Measurements from ENCODE around the gene CCDC54. TPM values are rescaled to one million over a fixed set of nuclear protein-coding genes. Genes with fewer than 3 reads are reported as not detected.

CCDC54 gene
- total RNA-seq, 1 donor from 2014 or later: not detected

DNA sequence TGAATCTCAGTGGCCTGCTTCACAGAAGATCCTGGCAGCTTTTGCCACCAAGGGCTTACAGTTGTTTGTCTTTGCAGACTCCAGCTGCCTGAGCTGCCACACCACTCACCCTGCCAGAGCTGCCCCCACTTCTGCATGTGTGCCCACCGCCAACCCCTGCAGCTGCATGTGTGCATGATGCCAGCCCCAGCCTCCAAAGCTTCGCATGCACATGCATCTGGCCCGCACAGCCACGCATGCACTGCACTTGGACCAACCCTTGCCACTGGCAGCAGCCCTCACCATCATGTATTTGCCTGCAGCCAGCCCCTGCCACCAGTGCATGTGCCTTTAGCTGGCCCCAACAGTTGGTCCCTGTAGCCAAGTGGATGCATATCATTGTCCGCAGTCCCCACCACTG is 31.3 kb downstream of the CCDC54 start:
- Histone ChIP-seq H3K27ac (no peak overlapping the region), H3K27me3 (no peaks in the 10 kb centered on the region), H3K4me3 (no peak overlapping the region), H3K9me3 (no peaks in the 10 kb centered on the region), H3K4me1 (no peaks in the 10 kb centered on the region), H3K36me3 (no peaks in the 10 kb centered on the region)
- ATAC-seq: no peak
- intact Hi-C loops (cut with DNase I): no loop called here
- DNase-seq: no peak
- TF ChIP-seq, protein P1, sequence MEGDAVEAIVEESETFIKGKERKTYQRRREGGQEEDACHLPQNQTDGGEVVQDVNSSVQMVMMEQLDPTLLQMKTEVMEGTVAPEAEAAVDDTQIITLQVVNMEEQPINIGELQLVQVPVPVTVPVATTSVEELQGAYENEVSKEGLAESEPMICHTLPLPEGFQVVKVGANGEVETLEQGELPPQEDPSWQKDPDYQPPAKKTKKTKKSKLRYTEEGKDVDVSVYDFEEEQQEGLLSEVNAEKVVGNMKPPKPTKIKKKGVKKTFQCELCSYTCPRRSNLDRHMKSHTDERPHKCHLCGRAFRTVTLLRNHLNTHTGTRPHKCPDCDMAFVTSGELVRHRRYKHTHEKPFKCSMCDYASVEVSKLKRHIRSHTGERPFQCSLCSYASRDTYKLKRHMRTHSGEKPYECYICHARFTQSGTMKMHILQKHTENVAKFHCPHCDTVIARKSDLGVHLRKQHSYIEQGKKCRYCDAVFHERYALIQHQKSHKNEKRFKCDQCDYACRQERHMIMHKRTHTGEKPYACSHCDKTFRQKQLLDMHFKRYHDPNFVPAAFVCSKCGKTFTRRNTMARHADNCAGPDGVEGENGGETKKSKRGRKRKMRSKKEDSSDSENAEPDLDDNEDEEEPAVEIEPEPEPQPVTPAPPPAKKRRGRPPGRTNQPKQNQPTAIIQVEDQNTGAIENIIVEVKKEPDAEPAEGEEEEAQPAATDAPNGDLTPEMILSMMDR (IDR thresholded peaks at IDR 0.05): no peak

DNA sequence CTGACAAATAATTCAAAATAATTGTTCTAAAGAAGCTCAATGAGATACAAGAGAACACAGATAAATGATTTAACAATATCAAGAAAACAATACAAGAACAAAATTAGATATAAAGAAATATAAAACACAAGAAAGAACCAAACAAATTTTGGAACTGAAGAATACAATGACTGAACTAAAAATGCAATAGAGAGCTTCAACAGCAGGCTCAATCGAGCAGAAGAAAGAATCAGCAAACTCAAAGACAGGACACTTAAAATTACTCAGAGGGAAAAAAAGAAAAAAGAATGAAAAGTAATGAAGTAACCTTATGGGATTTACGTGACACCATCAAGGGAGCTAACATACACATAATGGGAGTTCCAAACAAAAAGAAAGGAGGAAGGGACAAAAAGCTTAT is 32.1 kb downstream of the CCDC54 start:
- intact Hi-C loops (cut with DNase I): no loop called here

DNA sequence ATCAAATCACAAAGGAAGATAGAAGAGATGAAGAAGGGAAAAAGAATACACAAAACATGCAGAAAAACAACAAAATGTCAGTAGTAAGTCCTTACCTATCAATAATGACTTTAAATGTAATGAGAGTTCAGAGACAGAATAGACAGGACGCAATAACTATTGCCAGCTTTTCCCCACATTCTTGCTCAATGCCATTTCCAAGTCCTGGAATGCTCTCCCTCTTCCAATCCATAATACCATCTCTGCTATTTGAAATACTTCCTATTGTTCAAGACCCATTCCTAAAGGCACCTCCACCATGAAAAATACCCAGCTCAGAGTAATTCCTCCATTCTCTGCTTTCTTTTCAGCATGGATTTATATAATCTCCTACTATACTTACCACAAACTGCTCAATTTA is 33.4 kb downstream of the CCDC54 start:
- H3K27me3 ChIP-seq: no peaks in the 10 kb centered on the region
- no peak overlapping the region for H3K27ac ChIP-seq
- H3K4me3 ChIP-seq: no peak overlapping the region
- no peaks in the 10 kb centered on the region for H3K36me3 ChIP-seq
- intact Hi-C loops (cut with DNase I): no loop called here
- DNase-seq: no peak
- H3K4me1 ChIP-seq: no peaks in the 10 kb centered on the region
- TF ChIP-seq, protein P1 (IDR thresholded peaks at IDR 0.05): no peak
- ATAC-seq: no peak
- no peaks in the 10 kb centered on the region for H3K9me3 ChIP-seq

More for the DNA sequence above, 32.1 kb downstream of the CCDC54 start:
- Histone ChIP-seq H3K9me3 (no peaks in the 10 kb centered on the region), H3K4me3 (no peak overlapping the region), H3K27me3 (no peaks in the 10 kb centered on the region), H3K4me1 (no peaks in the 10 kb centered on the region), H3K27ac (no peak overlapping the region), H3K36me3 (no peaks in the 10 kb centered on the region)
- TF ChIP-seq, protein P1 (IDR thresholded peaks at IDR 0.05): no peak
- DNase-seq (no peak), ATAC-seq (no peak)

DNA sequence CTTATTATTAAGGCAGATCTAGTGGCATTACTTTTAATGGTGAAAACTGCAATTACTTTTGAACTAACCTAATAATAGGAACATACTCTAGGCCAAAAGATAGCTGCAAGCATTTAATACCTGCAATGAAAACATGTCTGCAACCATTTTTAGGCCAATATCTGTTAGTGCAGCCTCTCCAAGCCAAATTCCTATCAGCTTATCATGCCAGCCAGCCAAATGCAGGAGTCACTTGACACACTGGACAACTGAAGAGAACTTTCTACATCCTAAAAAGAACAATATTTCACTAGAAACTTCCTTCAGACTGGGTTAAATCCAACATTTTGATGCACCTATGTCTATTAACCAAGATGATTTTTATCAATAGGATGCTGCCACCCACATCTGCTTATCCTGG is 33.8 kb downstream of the CCDC54 start:
- Histone ChIP-seq H3K9me3 (no peaks in the 10 kb centered on the region), H3K4me1 (no peaks in the 10 kb centered on the region), H3K27me3 (no peaks in the 10 kb centered on the region), H3K27ac (no peak overlapping the region), H3K4me3 (no peak overlapping the region), H3K36me3 (no peaks in the 10 kb centered on the region)
- intact Hi-C loops (cut with DNase I): no loop called here
- ATAC-seq (no peak), DNase-seq (no peak)
- TF ChIP-seq, protein P1 (IDR thresholded peaks at IDR 0.05): no peak

DNA sequence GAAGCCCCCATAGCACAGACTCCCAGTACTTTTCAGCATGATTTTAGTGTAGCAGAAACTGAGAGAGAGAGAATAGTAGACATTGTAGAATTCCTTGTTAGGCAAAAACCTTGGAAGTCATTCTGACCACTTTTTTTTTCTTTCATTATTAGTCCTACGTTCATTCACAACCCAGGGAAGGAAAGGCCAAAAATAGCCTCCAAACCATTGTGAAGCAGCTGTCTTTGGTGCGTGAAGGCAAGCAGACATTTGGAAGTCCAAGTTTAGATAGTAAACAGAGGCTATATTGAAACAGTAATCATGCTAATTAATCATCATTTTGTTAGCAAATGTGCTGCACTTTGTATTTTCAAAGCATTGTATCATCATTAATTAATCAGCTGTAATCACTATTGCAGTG is 34.5 kb downstream of the CCDC54 start:
- Histone ChIP-seq H3K27ac (no peak overlapping the region), H3K27me3 (no peaks in the 10 kb centered on the region), H3K9me3 (no peaks in the 10 kb centered on the region), H3K36me3 (no peaks in the 10 kb centered on the region), H3K4me1 (no peaks in the 10 kb centered on the region), H3K4me3 (no peak overlapping the region)
- ATAC-seq (no peak), DNase-seq (no peak)
- intact Hi-C loops (cut with DNase I): no loop called here
- TF ChIP-seq, protein P1 (IDR thresholded peaks at IDR 0.05): no peak

DNA sequence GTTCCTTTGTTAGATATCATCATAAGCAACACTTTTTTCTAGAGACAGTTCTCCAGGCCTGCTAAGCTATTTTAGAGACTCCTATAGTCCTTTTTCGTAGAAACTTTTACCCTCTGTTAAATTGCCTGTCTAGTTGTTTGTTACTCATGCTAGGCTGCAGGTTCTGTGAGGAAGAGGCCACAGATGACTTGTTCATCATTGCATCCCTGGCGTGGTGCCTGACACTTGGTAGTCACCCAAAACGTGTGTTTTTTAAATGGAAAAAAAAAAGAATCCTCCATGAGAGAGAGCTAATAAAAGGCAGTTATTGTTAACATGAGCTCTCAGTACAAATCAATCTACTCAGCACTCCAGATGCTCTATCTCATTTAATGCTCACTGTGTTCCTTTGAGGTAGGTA is 35.1 kb downstream of the CCDC54 start:
- no peaks in the 10 kb centered on the region for H3K27me3 ChIP-seq
- no peaks in the 10 kb centered on the region for H3K4me1 ChIP-seq
- intact Hi-C loops (cut with DNase I): no loop called here
- DNase-seq: no peak
- ATAC-seq: no peak
- TF ChIP-seq, protein P1 (IDR thresholded peaks at IDR 0.05): no peak
- H3K4me3 ChIP-seq: no peak overlapping the region
- no peaks in the 10 kb centered on the region for H3K9me3 ChIP-seq
- H3K27ac ChIP-seq: no peak overlapping the region
- no peaks in the 10 kb centered on the region for H3K36me3 ChIP-seq

All from upper lobe of right lung (tissue), 1 donor.